ENCODE data around the gene XCL1. TPM values are rescaled to one million over a fixed set of nuclear protein-coding genes. Genes with fewer than 3 reads are reported as not detected.

The XCL1 gene
- polyA plus RNA-seq, 1 donor from 2014 or later: 2.3 TPM

DNA sequence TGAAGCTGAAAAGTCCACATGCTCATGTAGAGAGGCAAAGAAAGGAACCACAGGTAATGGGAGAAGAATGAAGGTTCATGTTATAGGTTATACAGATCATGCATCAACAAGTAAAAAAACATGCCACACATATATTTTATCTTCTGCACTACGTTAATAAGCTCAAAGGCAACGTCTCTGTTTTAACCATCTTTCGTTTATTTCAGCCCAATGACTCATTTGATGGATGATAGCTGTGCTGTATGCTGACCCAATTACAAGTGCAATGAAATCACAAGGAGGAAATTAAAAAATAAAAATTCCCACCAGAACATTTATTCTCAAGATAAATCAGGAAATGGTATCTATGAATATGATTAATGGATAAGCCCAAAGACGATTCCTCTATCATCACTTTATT, 24.6 kb downstream of the XCL1 start:
- no peak overlapping the region for H3K27ac ChIP-seq (ENCODE audit: low read length)
- no peaks in the 10 kb centered on the region for H3K9me3 ChIP-seq (ENCODE audit: low read length)
- H4K20me1 ChIP-seq (ENCODE audit: insufficient read depth): no peaks in the 10 kb centered on the region
- no peaks in the 10 kb centered on the region for H3K36me3 ChIP-seq (ENCODE audit: insufficient read depth, low read length)
- no peaks in the 10 kb centered on the region for H3F3A ChIP-seq (ENCODE audit: insufficient read depth, low read length, poor library complexity, severe bottlenecking)
- no peaks in the 10 kb centered on the region for H3K9me2 ChIP-seq (ENCODE audit: insufficient read depth, low read length)
- no peaks in the 10 kb centered on the region for H3K79me2 ChIP-seq (replicated peaks; ENCODE audit: insufficient read depth, low read length)
- H3K4me3 ChIP-seq (ENCODE audit: low read length): no peak overlapping the region
- H3K27me3 ChIP-seq (ENCODE audit: insufficient read depth, low read depth, low read length): no peaks in the 10 kb centered on the region
- no peak overlapping the region for H3K4me2 ChIP-seq (ENCODE audit: low read length)
- no peak for TF ChIP-seq TAF1 (IDR thresholded peaks at IDR 0.05; ENCODE audit: low read depth)
- no peak for TF ChIP-seq MXI1 (conservative IDR thresholded peaks at IDR 0.05; ENCODE audit: poor library complexity, severe bottlenecking)
- no peak for TF ChIP-seq RAD21 (conservative IDR thresholded peaks at IDR 0.05)
- TF ChIP-seq, protein P1, sequence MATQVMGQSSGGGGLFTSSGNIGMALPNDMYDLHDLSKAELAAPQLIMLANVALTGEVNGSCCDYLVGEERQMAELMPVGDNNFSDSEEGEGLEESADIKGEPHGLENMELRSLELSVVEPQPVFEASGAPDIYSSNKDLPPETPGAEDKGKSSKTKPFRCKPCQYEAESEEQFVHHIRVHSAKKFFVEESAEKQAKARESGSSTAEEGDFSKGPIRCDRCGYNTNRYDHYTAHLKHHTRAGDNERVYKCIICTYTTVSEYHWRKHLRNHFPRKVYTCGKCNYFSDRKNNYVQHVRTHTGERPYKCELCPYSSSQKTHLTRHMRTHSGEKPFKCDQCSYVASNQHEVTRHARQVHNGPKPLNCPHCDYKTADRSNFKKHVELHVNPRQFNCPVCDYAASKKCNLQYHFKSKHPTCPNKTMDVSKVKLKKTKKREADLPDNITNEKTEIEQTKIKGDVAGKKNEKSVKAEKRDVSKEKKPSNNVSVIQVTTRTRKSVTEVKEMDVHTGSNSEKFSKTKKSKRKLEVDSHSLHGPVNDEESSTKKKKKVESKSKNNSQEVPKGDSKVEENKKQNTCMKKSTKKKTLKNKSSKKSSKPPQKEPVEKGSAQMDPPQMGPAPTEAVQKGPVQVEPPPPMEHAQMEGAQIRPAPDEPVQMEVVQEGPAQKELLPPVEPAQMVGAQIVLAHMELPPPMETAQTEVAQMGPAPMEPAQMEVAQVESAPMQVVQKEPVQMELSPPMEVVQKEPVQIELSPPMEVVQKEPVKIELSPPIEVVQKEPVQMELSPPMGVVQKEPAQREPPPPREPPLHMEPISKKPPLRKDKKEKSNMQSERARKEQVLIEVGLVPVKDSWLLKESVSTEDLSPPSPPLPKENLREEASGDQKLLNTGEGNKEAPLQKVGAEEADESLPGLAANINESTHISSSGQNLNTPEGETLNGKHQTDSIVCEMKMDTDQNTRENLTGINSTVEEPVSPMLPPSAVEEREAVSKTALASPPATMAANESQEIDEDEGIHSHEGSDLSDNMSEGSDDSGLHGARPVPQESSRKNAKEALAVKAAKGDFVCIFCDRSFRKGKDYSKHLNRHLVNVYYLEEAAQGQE (IDR thresholded peaks at IDR 0.05; ENCODE audit: borderline replicate concordance): no peak
- TF ChIP-seq POLR2AphosphoS5 (IDR thresholded peaks at IDR 0.05): no peak
- TF ChIP-seq, protein P2, sequence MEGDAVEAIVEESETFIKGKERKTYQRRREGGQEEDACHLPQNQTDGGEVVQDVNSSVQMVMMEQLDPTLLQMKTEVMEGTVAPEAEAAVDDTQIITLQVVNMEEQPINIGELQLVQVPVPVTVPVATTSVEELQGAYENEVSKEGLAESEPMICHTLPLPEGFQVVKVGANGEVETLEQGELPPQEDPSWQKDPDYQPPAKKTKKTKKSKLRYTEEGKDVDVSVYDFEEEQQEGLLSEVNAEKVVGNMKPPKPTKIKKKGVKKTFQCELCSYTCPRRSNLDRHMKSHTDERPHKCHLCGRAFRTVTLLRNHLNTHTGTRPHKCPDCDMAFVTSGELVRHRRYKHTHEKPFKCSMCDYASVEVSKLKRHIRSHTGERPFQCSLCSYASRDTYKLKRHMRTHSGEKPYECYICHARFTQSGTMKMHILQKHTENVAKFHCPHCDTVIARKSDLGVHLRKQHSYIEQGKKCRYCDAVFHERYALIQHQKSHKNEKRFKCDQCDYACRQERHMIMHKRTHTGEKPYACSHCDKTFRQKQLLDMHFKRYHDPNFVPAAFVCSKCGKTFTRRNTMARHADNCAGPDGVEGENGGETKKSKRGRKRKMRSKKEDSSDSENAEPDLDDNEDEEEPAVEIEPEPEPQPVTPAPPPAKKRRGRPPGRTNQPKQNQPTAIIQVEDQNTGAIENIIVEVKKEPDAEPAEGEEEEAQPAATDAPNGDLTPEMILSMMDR (IDR thresholded peaks at IDR 0.05; ENCODE audit: poor library complexity, severe bottlenecking): no peak
- TF ChIP-seq SMC3 (conservative IDR thresholded peaks at IDR 0.05; ENCODE audit: poor library complexity): no peak
- no peak for TF ChIP-seq EP300 (conservative IDR thresholded peaks at IDR 0.05; ENCODE audit: poor library complexity, severe bottlenecking)
- TF ChIP-seq EZH2 (IDR thresholded peaks at IDR 0.05; ENCODE audit: borderline replicate concordance, insufficient read depth, low read length, poor library complexity, severe bottlenecking): no peak
- H2AFZ ChIP-seq (ENCODE audit: low read depth, low read length): no peak overlapping the region
- no peak overlapping the region for H3K9ac ChIP-seq (ENCODE audit: low read length)

DNA sequence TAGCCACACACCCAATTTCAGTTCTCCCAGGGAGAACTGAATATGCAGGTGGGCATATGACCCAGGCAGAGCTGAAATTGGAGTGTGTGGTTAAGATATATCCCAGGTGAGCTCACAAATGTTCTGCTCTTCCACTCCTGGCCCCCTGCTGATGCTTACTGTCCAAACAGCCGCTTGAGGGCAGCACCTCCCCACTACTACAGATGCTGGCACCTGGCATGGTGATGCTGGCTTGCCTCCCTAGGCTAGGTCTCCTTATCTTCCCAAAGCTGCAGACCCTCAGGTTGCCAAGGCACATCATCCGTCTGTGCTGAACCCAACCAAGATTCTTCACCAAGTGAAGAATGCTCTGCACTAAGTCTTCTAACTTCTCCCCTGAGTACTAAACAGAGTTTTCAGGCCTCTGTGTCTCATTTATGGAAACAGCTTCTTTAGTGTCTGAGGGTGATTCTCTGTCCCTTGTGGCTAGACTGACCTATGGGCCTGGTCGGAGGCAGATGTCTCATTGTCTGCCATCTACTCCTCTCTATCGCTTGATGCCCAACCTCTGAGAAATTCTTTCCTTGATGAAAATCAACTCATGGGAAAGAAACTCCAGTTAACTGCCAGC, 27.2 kb downstream of the XCL1 start:
- Histone ChIP-seq H3F3A (ENCODE audit: insufficient read depth, low read length, poor library complexity, severe bottlenecking) (no peaks in the 10 kb centered on the region), H4K20me1 (ENCODE audit: insufficient read depth) (no peaks in the 10 kb centered on the region), H3K79me2 (replicated peaks; ENCODE audit: insufficient read depth, low read length) (no peaks in the 10 kb centered on the region), H2AFZ (ENCODE audit: low read depth, low read length) (no peak overlapping the region), H3K9me3 (ENCODE audit: low read length) (no peaks in the 10 kb centered on the region), H3K4me3 (ENCODE audit: low read length) (no peak overlapping the region), H3K27ac (ENCODE audit: low read length) (no peak overlapping the region), H3K36me3 (ENCODE audit: insufficient read depth, low read length) (no peaks in the 10 kb centered on the region), H3K4me2 (ENCODE audit: low read length) (no peak overlapping the region), H3K9me2 (ENCODE audit: insufficient read depth, low read length) (no peaks in the 10 kb centered on the region), H3K9ac (ENCODE audit: low read length) (no peak overlapping the region), H3K27me3 (ENCODE audit: insufficient read depth, low read depth, low read length) (no peaks in the 10 kb centered on the region)
- peak; percentile 99 for TF ChIP-seq RAD21 (conservative IDR thresholded peaks at IDR 0.05)
- no peak for TF ChIP-seq EZH2 (IDR thresholded peaks at IDR 0.05; ENCODE audit: borderline replicate concordance, insufficient read depth, low read length, poor library complexity, severe bottlenecking)
- TF ChIP-seq, protein P1 (IDR thresholded peaks at IDR 0.05; ENCODE audit: borderline replicate concordance): no peak
- peak; percentile 30 for TF ChIP-seq MXI1 (conservative IDR thresholded peaks at IDR 0.05; ENCODE audit: poor library complexity, severe bottlenecking)
- TF ChIP-seq SMC3 (conservative IDR thresholded peaks at IDR 0.05; ENCODE audit: poor library complexity): peak; percentile 98
- TF ChIP-seq EP300 (conservative IDR thresholded peaks at IDR 0.05; ENCODE audit: poor library complexity, severe bottlenecking): peak; percentile 27
- TF ChIP-seq, protein P2 (IDR thresholded peaks at IDR 0.05; ENCODE audit: poor library complexity, severe bottlenecking): peak; percentile 95

Measured in neural cell (in vitro differentiated cells).